ENCODE results near the gene ABCG4. TPM values are rescaled to one million over a fixed set of nuclear protein-coding genes. Genes with fewer than 3 reads are reported as not detected.
"Not testable (repeated sequence)": the region's sequence is repeated elsewhere in the genome, so short reads cannot be mapped to it uniquely, and the experiment has no call there.

ABCG4 gene
- total and polyA plus RNA-seq, 5 donors from 2014 or later, result not detected

DNA sequence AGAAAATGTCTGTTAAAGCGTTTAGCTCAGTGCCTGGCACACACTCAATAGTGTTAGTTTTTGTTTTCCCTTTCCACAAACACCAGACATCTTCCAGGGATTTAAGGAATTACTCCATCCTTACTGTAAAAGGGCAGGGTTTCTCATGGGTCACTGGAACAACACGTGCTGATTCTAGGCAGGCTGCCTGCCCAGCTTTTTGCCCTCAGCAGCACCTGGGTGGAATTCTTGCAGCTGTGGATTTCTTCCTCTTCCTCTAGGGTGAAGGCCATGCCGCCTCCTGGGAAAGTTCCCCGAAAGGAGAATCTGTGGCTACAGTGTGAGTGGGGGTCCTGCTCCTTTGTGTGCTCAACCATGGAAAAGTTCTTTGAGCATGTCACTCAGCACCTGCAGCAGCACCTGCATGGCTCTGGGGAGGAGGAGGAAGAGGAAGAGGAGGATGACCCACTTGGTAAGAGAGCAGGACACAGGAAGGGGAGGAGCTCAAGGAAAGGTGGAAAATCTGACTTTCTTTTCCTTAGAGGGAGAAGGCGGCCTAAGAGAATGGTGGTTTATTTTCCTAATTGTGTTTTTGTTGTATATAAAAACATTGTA, 22.1 kb upstream of the ABCG4 start:
- peaks cover 33% of the 10 kb centered on the region for H3K36me3 Mint-ChIP-seq
- no peak for DNase-seq

DNA sequence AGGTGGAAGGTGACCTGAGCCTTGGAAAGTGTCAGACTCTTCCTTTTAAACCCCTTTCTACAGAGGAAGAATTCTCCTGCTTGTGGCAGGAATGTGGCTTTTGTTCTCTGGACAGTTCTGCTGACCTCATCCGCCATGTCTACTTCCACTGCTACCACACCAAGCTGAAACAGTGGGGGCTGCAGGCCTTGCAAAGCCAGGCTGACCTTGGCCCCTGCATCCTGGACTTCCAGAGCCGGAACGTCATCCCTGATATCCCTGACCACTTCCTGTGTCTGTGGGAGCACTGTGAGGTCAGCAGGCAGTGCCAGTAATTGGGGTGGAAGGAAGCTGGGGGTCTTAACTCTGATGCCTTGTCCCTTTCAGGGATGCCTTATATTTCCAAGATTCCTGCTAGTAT, 18.2 kb upstream of the ABCG4 start:
- H3K4me1 ChIP-seq (ENCODE audit: control insufficient read depth, insufficient read depth, low read length, poor library complexity, severe bottlenecking), result no peaks in the 10 kb centered on the region
- DNase-seq (no peak), ATAC-seq (ENCODE audit: low read depth in 2 of 2) (no peak)
- no peaks in the 10 kb centered on the region for H3K9me3 ChIP-seq (ENCODE audit: control insufficient read depth in 2 of 2, low read length in 2 of 2)
- no peak overlapping the region for H3K27ac ChIP-seq (ENCODE audit: insufficient read depth, low read length, poor library complexity, severe bottlenecking)
- Mint-ChIP-seq H3K4me3 (no peak overlapping the region), H3K36me3 (peaks cover 44% of the 10 kb centered on the region), H3K4me1 (peaks cover 7 to 20% (median 10%) of the 10 kb centered on the region in 4 donors), H3K27me3 (no peaks in the 10 kb centered on the region), H3K27ac (no peak overlapping the region), H3K9me3 (no peaks in the 10 kb centered on the region)
- no peak overlapping the region for H3K4me3 ChIP-seq (ENCODE audit: low read depth, low read length)
- H3K27me3 ChIP-seq (ENCODE audit: control insufficient read depth, insufficient read depth, low read length), result no peaks in the 10 kb centered on the region
- H3K36me3 ChIP-seq (ENCODE audit: control insufficient read depth, insufficient read depth, low read length), result peaks cover 54% of the 10 kb centered on the region

More for the DNA sequence above, 22.1 kb upstream of the ABCG4 start:
- H3K36me3 ChIP-seq (ENCODE audit: control insufficient read depth, insufficient read depth, low read length), result peaks cover 35% of the 10 kb centered on the region
- Mint-ChIP-seq H3K4me3 (peak overlapping the region in 1 of 4 donors; percentile 24), H3K9me3 (no peaks in the 10 kb centered on the region), H3K27me3 (no peaks in the 10 kb centered on the region), H3K4me1 (peaks cover 16 to 44% (median 28%) of the 10 kb centered on the region in 4 donors), H3K27ac (peak overlapping the region in 2 of 3 donors; percentile 67 to 76)
- H3K4me3 ChIP-seq (ENCODE audit: low read depth, low read length), result no peak overlapping the region
- H3K4me1 ChIP-seq (ENCODE audit: control insufficient read depth, insufficient read depth, low read length, poor library complexity, severe bottlenecking), result peaks cover 15% of the 10 kb centered on the region
- no peak overlapping the region for H3K27ac ChIP-seq (ENCODE audit: insufficient read depth, low read length, poor library complexity, severe bottlenecking)
- ATAC-seq (ENCODE audit: low read depth in 2 of 2), result no peak
- no peaks in the 10 kb centered on the region for H3K27me3 ChIP-seq (ENCODE audit: control insufficient read depth, insufficient read depth, low read length)
- H3K9me3 ChIP-seq (ENCODE audit: control insufficient read depth in 2 of 2, low read length in 2 of 2), result no peaks in the 10 kb centered on the region

DNA sequence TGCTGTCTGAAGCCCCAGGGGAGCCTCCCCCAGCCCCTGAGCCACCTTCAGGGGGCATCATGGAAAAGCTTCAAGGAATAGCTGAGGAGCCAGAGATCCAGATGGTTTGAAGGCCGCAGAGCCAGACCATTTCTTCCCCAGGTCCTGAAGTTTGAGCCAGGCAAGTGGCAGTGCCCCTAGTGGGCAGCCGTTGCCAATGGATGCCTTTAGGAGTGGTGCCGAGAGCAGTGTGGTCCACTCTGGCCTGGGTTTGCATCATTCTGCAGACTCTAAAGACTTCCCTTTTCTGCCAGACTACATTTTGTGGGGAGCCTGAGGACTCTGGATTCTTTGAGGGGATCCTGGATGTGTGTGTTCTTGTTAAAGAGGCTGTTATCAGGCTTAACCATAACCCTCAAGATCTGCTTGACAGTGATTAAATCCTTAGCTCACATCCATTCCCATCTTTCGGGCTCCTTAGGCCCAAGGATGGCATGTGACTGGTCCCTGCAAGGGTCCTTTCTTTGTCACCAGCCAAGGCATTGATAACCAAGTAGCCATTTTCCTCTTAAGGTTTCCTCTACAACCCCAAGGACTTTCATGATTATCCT, 14.4 kb upstream of the ABCG4 start:
- Histone ChIP-seq H3K27ac (ENCODE audit: insufficient read depth, low read length, poor library complexity, severe bottlenecking) (no peak overlapping the region), H3K27me3 (ENCODE audit: control insufficient read depth, insufficient read depth, low read length) (no peaks in the 10 kb centered on the region), H3K36me3 (ENCODE audit: control insufficient read depth, insufficient read depth, low read length) (peaks cover 44% of the 10 kb centered on the region), H3K4me1 (ENCODE audit: control insufficient read depth, insufficient read depth, low read length, poor library complexity, severe bottlenecking) (no peaks in the 10 kb centered on the region), H3K9me3 (ENCODE audit: control insufficient read depth in 2 of 2, low read length in 2 of 2) (no peaks in the 10 kb centered on the region), H3K4me3 (ENCODE audit: low read depth, low read length) (no peak overlapping the region)
- DNase-seq (no peak), ATAC-seq (ENCODE audit: low read depth in 2 of 2) (no peak)
- Mint-ChIP-seq H3K9me3 (no peaks in the 10 kb centered on the region), H3K4me1 (peaks cover 0 to 8% (median 3%) of the 10 kb centered on the region in 4 donors), H3K27ac (no peak overlapping the region), H3K4me3 (no peak overlapping the region), H3K36me3 (peaks cover 36% of the 10 kb centered on the region), H3K27me3 (peaks cover 1% of the 10 kb centered on the region)

DNA sequence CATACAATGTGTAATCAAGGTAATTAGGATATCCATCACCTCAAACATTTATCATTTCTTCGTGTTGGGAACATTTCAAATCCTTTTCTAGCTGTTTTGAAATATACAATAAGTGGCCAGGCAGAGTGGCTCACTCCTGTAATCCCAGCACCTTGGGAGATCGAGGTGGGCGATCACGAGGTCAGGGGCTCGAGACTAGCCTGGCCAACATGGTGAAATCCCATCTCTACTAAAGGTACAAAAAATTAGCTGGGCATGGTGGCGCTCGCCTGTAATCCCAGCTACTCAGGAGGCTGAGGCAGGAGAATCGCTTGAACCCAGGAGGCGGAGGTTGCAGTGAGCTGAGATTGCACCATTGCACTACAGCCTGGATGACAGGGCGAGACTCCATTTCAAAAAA, 9.6 kb upstream of the ABCG4 start:
- peaks cover 13% of the 10 kb centered on the region for H3K36me3 Mint-ChIP-seq

DNA sequence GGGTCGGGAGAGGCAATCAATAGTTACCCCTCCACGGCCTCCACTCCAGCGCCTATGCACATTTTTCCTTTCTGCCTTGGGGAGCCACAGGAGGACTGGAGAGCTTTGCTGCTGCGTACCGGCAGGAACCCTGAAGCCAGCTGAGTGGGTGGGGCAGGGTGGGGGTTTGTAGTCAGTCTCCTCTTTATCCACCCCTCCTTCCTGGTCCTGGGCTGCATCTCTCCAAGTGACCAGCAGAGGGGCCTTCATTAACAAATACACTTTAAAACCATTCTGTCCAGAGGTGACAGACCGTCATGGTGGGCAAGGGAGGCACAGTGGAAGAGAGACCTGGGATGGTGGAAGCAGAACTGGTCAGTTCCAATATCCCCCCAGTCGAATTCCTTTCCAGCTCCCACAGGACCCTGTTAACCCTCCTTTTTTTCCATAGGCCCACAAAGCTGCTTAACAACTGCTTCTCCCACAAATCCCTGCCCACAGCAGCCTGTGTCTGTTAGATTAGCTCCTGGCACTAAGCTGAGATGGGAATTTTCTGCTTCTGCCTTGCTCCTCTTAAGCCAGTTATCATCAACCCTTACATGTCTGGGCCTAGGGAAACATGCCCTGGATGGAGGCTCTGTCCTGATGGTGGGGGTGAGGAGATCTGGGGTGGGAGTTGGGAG, 3.9 kb upstream of the ABCG4 start:
- Histone ChIP-seq H3K27ac (ENCODE audit: insufficient read depth, low read length, poor library complexity, severe bottlenecking) (no peak overlapping the region), H3K4me1 (ENCODE audit: control insufficient read depth, insufficient read depth, low read length, poor library complexity, severe bottlenecking) (peaks cover 17% of the 10 kb centered on the region), H3K9me3 (ENCODE audit: control insufficient read depth in 2 of 2, low read length in 2 of 2) (no peaks in the 10 kb centered on the region), H3K36me3 (ENCODE audit: control insufficient read depth, insufficient read depth, low read length) (no peaks in the 10 kb centered on the region), H3K27me3 (ENCODE audit: control insufficient read depth, insufficient read depth, low read length) (peaks cover 24% of the 10 kb centered on the region), H3K4me3 (ENCODE audit: low read depth, low read length) (no peak overlapping the region)
- Mint-ChIP-seq H3K4me1 (peaks cover 0 to 18% (median 10%) of the 10 kb centered on the region in 4 donors), H3K36me3 (peaks cover 4% of the 10 kb centered on the region), H3K9me3 (peaks cover 0 to 3% (median 0%) of the 10 kb centered on the region in 7 donors), H3K27ac (no peak overlapping the region), H3K27me3 (peaks cover 51% of the 10 kb centered on the region), H3K4me3 (peak overlapping the region in 2 of 4 donors; percentile 7 to 40)
- peak in 2 of 3 donors; percentile 14 to 48 for DNase-seq
- peak in 1 of 2 donors; percentile 43 for ATAC-seq (ENCODE audit: low read depth in 2 of 2)

More for the DNA sequence above, 9.6 kb upstream of the ABCG4 start:
- H3K27me3 Mint-ChIP-seq, result peaks cover 24% of the 10 kb centered on the region
- H3K27ac Mint-ChIP-seq; H3K4me3 ChIP-seq (ENCODE audit: low read depth, low read length); H3K9me3 Mint-ChIP-seq; H3K27me3 ChIP-seq (ENCODE audit: control insufficient read depth, insufficient read depth, low read length); H3K4me3 Mint-ChIP-seq; H3K27ac ChIP-seq (ENCODE audit: insufficient read depth, low read length, poor library complexity, severe bottlenecking); H3K4me1 Mint-ChIP-seq; H3K9me3 ChIP-seq (ENCODE audit: control insufficient read depth in 2 of 2, low read length in 2 of 2); H3K4me1 ChIP-seq (ENCODE audit: control insufficient read depth, insufficient read depth, low read length, poor library complexity, severe bottlenecking); H3K36me3 ChIP-seq (ENCODE audit: control insufficient read depth, insufficient read depth, low read length); ATAC-seq (ENCODE audit: low read depth in 2 of 2); DNase-seq: not testable (repeated sequence)

DNA sequence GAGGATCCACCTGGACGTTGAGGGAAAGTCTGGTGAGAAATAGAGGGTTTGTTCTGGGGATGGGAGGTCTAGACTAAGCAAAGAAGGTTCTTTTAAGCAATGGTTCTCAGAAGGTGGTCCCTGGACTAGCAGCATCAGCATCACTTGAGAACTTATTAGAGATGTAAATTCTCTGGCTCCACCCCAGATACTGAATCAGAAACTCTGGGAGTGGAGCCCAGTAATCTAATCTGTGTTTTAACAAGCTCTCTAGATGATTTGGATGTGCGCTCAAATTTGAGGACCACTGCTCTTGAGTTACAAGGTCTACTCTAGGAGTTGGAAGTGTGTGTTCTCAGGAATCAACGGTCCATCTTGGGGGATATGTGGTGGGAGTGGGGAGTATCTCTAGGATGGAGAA, 3.3 kb upstream of the ABCG4 start:
- H3K36me3 Mint-ChIP-seq, result peaks cover 4% of the 10 kb centered on the region

DNA sequence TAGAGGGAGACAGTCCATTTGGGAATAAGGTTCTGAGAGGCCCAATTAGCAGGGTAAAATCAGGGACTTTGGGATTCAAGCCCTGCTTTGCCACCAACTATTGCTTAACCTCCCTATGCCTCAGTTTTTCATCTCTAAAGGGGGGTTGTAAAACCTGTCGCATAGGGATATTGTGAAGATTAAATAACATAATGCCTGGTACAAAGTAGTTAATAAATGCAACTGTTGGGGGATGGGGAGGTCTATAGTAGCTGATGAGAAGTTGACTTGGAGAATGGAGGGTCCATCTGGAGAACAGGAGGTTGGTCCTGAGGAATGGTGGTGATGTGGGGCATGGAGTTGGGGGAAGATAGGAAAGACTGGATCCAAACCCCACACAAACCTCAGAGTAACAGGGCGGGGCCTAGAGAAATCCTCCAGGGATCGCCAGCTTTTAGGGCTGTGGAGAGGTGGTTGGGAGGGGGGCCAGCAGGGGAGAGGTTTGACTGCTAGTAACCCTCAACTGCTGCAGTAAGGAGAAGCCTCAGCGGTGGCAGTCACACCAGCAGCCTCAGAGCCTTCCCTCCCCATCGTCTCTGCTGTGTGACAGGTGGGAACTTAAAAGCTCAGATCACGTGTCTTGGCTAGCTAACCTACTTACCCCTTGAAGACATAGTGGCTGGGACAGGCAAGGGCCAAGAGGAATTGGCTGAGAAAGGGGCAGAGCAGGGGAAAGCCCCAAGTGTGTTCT, 1.1 kb upstream of the ABCG4 start:
- peak overlapping the region; percentile 52 to 82 (median 68) for H3K4me3 Mint-ChIP-seq
- peaks cover 0 to 3% (median 0%) of the 10 kb centered on the region in 7 donors for H3K9me3 Mint-ChIP-seq
- H3K36me3 Mint-ChIP-seq, result peaks cover 4% of the 10 kb centered on the region
- Histone ChIP-seq H3K27me3 (ENCODE audit: control insufficient read depth, insufficient read depth, low read length) (peaks cover 31% of the 10 kb centered on the region), H3K27ac (ENCODE audit: insufficient read depth, low read length, poor library complexity, severe bottlenecking) (no peak overlapping the region), H3K36me3 (ENCODE audit: control insufficient read depth, insufficient read depth, low read length) (no peaks in the 10 kb centered on the region), H3K9me3 (ENCODE audit: control insufficient read depth in 2 of 2, low read length in 2 of 2) (no peaks in the 10 kb centered on the region), H3K4me1 (ENCODE audit: control insufficient read depth, insufficient read depth, low read length, poor library complexity, severe bottlenecking) (peaks cover 17% of the 10 kb centered on the region), H3K4me3 (ENCODE audit: low read depth, low read length) (no peak overlapping the region)
- no peak overlapping the region for H3K27ac Mint-ChIP-seq
- ATAC-seq (ENCODE audit: low read depth in 2 of 2) (no peak), DNase-seq (no peak)
- H3K4me1 Mint-ChIP-seq, result peaks cover 0 to 18% (median 10%) of the 10 kb centered on the region in 4 donors
- H3K27me3 Mint-ChIP-seq, result peaks cover 70% of the 10 kb centered on the region

More for the DNA sequence above, 3.3 kb upstream of the ABCG4 start:
- ATAC-seq (ENCODE audit: low read depth in 2 of 2) (no peak), DNase-seq (no peak)
- peaks cover 0 to 3% (median 0%) of the 10 kb centered on the region in 7 donors for H3K9me3 Mint-ChIP-seq
- H3K27me3 Mint-ChIP-seq, result peaks cover 57% of the 10 kb centered on the region
- no peaks in the 10 kb centered on the region for H3K36me3 ChIP-seq (ENCODE audit: control insufficient read depth, insufficient read depth, low read length)
- H3K27me3 ChIP-seq (ENCODE audit: control insufficient read depth, insufficient read depth, low read length), result peaks cover 27% of the 10 kb centered on the region
- H3K27ac Mint-ChIP-seq, result no peak overlapping the region
- no peak overlapping the region for H3K27ac ChIP-seq (ENCODE audit: insufficient read depth, low read length, poor library complexity, severe bottlenecking)
- H3K4me3 ChIP-seq (ENCODE audit: low read depth, low read length), result no peak overlapping the region
- H3K9me3 ChIP-seq (ENCODE audit: control insufficient read depth in 2 of 2, low read length in 2 of 2), result no peaks in the 10 kb centered on the region
- H3K4me1 ChIP-seq (ENCODE audit: control insufficient read depth, insufficient read depth, low read length, poor library complexity, severe bottlenecking), result peaks cover 17% of the 10 kb centered on the region
- H3K4me3 Mint-ChIP-seq, result peak overlapping the region in 1 of 4 donors; percentile 7
- peaks cover 0 to 18% (median 10%) of the 10 kb centered on the region in 4 donors for H3K4me1 Mint-ChIP-seq
